ENCODE data around the gene SIGLEC5.

GRCh38 chr19:51573331-51573730 lies 56.9 kb downstream of the SIGLEC5 start:
- TF ChIP-seq CTCF (IDR thresholded peaks at IDR 0.05) (no peak), POLR2AphosphoS5 (IDR thresholded peaks at IDR 0.05) (no peak), EP300 (IDR thresholded peaks at IDR 0.05) (no peak)
